CD4-positive, alpha-beta T cell treated with Interleukin-10 for 1 hour (primary cell): Measurements from ENCODE around the gene PMEL.

ENCODE experiments used
- DNase-seq: peaks from one replicate; pipeline ENCODE4 v3.0.0-alpha.2; 2020

Gene PMEL

DNA sequence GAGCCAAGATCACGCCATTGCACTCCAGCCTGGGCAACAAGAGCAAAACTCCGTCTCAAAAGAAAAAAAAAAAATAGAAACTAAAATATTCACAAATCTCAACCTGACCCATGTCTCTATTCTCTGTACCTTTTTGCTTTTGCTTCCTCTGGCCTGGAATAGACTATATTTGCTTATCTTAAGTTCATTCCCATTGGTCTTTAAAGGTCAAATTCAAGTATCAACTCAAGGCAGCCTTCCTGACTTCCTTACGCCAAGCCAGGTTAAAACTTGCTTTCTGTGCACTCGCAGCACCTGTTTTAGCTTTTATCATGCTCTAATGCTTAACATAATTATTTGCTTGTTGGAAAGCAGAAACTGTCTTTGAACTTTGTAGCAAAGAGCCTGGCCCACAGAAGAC, 52.9 kb downstream of the PMEL start:
- no peak for DNase-seq

DNA sequence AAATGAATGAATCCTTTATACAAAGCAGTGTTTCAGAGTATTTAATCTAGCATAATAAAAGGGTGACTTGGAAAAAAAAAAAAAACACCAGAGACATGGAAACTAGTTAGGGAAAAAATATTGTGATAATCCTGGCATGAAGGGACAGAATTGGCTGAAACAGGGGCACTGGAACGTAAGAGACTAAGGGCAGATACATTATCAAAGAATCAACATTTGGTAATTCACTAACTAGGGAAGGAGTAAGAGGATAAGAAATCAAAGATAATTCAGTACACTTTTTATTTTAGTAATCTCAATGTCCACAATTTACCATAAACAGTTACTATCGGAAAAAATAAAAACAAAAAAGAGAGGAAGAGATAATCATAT, 56.3 kb downstream of the PMEL start:
- DNase-seq: no peak

DNA sequence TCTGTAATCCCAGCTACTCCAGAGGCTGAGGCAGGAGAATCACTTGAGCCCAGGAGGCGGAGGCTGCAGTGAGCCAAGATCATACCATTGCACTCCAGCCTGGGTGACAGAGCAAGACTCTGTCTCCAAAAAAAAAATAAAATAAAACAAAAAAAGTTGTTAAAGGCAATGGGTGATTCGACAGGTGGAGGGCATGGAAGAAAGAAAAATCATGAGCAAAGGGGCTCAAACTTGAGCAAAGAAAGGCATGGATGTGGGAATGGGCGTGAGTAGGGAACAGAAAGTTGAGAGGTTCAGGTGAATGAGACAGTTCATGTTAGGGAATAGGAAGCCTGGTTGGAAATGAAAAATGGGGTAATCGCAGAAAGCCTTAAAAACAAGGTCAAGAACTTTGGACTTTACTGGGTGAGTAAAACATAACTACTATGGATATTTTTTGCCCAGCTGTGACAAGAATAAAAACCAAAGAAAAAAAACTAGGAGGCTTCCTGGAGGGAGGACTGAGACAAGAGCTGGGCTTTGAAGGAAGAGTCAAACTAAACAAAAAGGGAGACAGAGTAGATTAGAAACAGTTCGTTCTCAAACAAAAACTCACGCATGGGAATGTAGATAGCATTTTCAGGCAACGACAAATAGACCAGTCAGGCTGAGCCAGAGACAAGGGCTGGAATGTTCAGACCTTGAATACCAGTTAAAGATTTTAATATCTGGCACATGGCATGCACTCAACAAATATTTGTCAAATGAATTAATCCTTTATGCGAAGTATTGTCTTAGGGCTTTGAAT, 56.9 kb downstream of the PMEL start:
- no peak for DNase-seq

GRCh38 chr12:55906056-55906455, 59.8 kb downstream of the PMEL start:
- no peak for DNase-seq
